Prostate gland (tissue), 2 donors: Measurements from ENCODE around the gene WFIKKN1. TPM values are rescaled to one million over a fixed set of nuclear protein-coding genes. Genes with fewer than 3 reads are reported as not detected.

ENCODE experiments used
- DNase-seq: peaks from one replicate; pipeline ENCODE4 v3.0.0-alpha.2; 2019; ENCODE audit warnings: low spot score
- H3K27ac ChIP-seq, 2 donors: fragments of 200-600 bp; sonication (generic); 2 replicates each; pipeline ENCODE4 v1.5.1; 2017 to 2019
- H3K27me3 ChIP-seq: fragments of 200-600 bp; sonication (generic); replicated peaks from 2 replicates; pipeline ENCODE4 v1.5.1; 2019; ENCODE audit not compliant: insufficient read depth
- H3K36me3 ChIP-seq, 2 donors: fragments of 200-600 bp; sonication (generic); 1 replicate in 1 of 2; 2 replicates in 1 of 2; pipeline versions ENCODE4 v1.5.1 to v1.8.1; 2017 to 2019
- H3K4me1 ChIP-seq: fragments of 200-600 bp; sonication (generic); replicated peaks from 2 replicates; pipeline ENCODE4 v1.5.1; 2019
- H3K4me3 ChIP-seq, 2 donors: fragments of 200-600 bp; sonication (generic); 2 replicates each; pipeline ENCODE4 v1.5.1; 2017 to 2019
- H3K9me3 ChIP-seq: fragments of 200-600 bp; sonication (generic); 2 replicates; pipeline ENCODE4 v1.5.1; 2017
- CTCF ChIP-seq, 4 experiments: fragments of 200-600 bp in 2 of 4; fragments of 450-650 bp in 2 of 4; sonication (generic) in 2 of 4; IDR thresholded peaks; 1 replicate in 3 of 4; 2 replicates in 1 of 4; pipeline ENCODE4 v1.5.1; 2016 to 2019; ENCODE audit warnings: antibody characterized with exemption in 4 of 4, mild to moderate bottlenecking in 2 of 4, moderate library complexity in 2 of 4
- POLR2A ChIP-seq: fragments of 450-650 bp; IDR thresholded peaks from one replicate; pipeline ENCODE4 v1.6.1; 2016; ENCODE audit warnings: antibody characterized with exemption, mild to moderate bottlenecking
- POLR2AphosphoS5 ChIP-seq: sonication (generic); formaldehyde crosslinking; IDR thresholded peaks from one replicate; pipeline ENCODE4 v1.6.1; 2017; ENCODE audit warnings: antibody characterized with exemption
- WGBS: methylation state at CpG from one replicate; pipeline ENCODE4 v1.1.5; 2018; 5-methylcytosine and 5-hydroxymethylcytosine counted together
- intact Hi-C: fragments of 100-400 bp; cut with DNase I; formaldehyde crosslinking; loops from one replicate; pipeline ENCODE4 v1.14.2; 2022
- total RNA-seq, 2 donors: library from RNA; depleted of rRNA; stranded (reverse); fragments of >200 nt; gene quantifications; one replicate each; pipeline ENCODE4 v1.1.0, GENCODE V29; 2016

Gene WFIKKN1
- total RNA-seq, 2 donors from 2014 or later = 1.5 to 1.9 TPM

- Histone ChIP-seq H3K27me3 (no peaks in the 10 kb centered on the region), H3K36me3 (peaks cover 17 to 37% of the 10 kb centered on the region in 2 donors), H3K27ac (no peak overlapping the region), H3K4me1 (peaks cover 7% of the 10 kb centered on the region), H3K9me3 (no peaks in the 10 kb centered on the region), H3K4me3 (no peak overlapping the region)
- TF ChIP-seq POLR2A (no peak), POLR2AphosphoS5 (no peak), CTCF (IDR thresholded peaks at IDR 0.05) (no peak)
- 89% methylated on average over 16 of the region's 19 CpGs for WGBS
- intact Hi-C loops = no loop called here
- DNase-seq = no peak
These were observed 41.6 kb downstream of the WFIKKN1 start for GRCh38 chr16:672371-672770.

GRCh38 chr16:672851-673250 is 42.1 kb downstream of the WFIKKN1 start:
- H3K9me3 ChIP-seq = no peaks in the 10 kb centered on the region
- 90% methylated on average over 21 of the region's 21 CpGs for WGBS
- no peaks in the 10 kb centered on the region for H3K27me3 ChIP-seq
- H3K36me3 ChIP-seq = peaks cover 17 to 37% of the 10 kb centered on the region in 2 donors
- H3K4me1 ChIP-seq = peaks cover 7% of the 10 kb centered on the region
- TF ChIP-seq POLR2AphosphoS5 (no peak), CTCF (IDR thresholded peaks at IDR 0.05) (no peak), POLR2A (no peak)
- no peak for DNase-seq
- no peak overlapping the region for H3K4me3 ChIP-seq
- no peak overlapping the region for H3K27ac ChIP-seq
- intact Hi-C loops = no loop called here

- Histone ChIP-seq H3K4me1 (peaks cover 7% of the 10 kb centered on the region), H3K4me3 (no peak overlapping the region), H3K36me3 (peaks cover 17 to 37% of the 10 kb centered on the region in 2 donors), H3K27ac (no peak overlapping the region), H3K9me3 (no peaks in the 10 kb centered on the region), H3K27me3 (no peaks in the 10 kb centered on the region)
- 90% methylated on average over 18 of the region's 18 CpGs for WGBS
- DNase-seq = no peak
- no peak for TF ChIP-seq CTCF (IDR thresholded peaks at IDR 0.05)
- TF ChIP-seq POLR2A = no peak
- no peak for TF ChIP-seq POLR2AphosphoS5
- intact Hi-C loops = no loop called here
These were observed 42.7 kb downstream of the WFIKKN1 start for GRCh38 chr16:673399-673991.

- Histone ChIP-seq H3K27me3 (no peaks in the 10 kb centered on the region), H3K36me3 (peaks cover 17 to 37% of the 10 kb centered on the region in 2 donors), H3K9me3 (no peaks in the 10 kb centered on the region), H3K4me1 (no peaks in the 10 kb centered on the region), H3K27ac (no peak overlapping the region), H3K4me3 (no peak overlapping the region)
- 89% methylated on average over 19 of the region's 22 CpGs for WGBS
- TF ChIP-seq POLR2AphosphoS5 (no peak), CTCF (IDR thresholded peaks at IDR 0.05) (no peak), POLR2A (no peak)
- intact Hi-C loops = no loop called here
- DNase-seq = no peak
These were observed 43.6 kb downstream of the WFIKKN1 start for GRCh38 chr16:674214-674881.
